ENCODE measurements around the gene TCEAL3.
A peak's percentile ranks its signal among the peaks of the same experiment; 100 is the strongest.
"Not testable (repeated sequence)": the region's sequence is repeated elsewhere in the genome, so short reads cannot be mapped to it uniquely, and the experiment has no call there.

Gene TCEAL3

GRCh38 chrX:103629318-103630170, 21.8 kb downstream of the TCEAL3 start:
- H3K27me3 ChIP-seq (ENCODE audit: control insufficient read depth, insufficient read depth, low read length) = peaks cover 4% of the 10 kb centered on the region
- peak overlapping the region; percentile 94 for H3K27ac ChIP-seq (ENCODE audit: low read depth, low read length)
- H3K4me1 ChIP-seq (ENCODE audit: control insufficient read depth, insufficient read depth, low read length) = peaks cover 4% of the 10 kb centered on the region
- no peaks in the 10 kb centered on the region for H3K36me3 ChIP-seq (ENCODE audit: control insufficient read depth, insufficient read depth, low read length)
- H3K4me3 ChIP-seq (ENCODE audit: low read length) = peak overlapping the region; percentile 79
- H3K9ac ChIP-seq (ENCODE audit: low read length) = peak overlapping the region; percentile 70

- Histone ChIP-seq H3K36me3 (ENCODE audit: control insufficient read depth, insufficient read depth, low read length) (no peaks in the 10 kb centered on the region), H3K4me1 (ENCODE audit: control insufficient read depth, insufficient read depth, low read length) (peaks cover 4% of the 10 kb centered on the region), H3K27me3 (ENCODE audit: control insufficient read depth, insufficient read depth, low read length) (peaks cover 4% of the 10 kb centered on the region), H3K9ac (ENCODE audit: low read length) (peak overlapping the region; percentile 70), H3K27ac (ENCODE audit: low read depth, low read length) (peak overlapping the region; percentile 94), H3K4me3 (ENCODE audit: low read length) (peak overlapping the region; percentile 79)
Observed at GRCh38 chrX:103630171-103630511, 22.4 kb downstream of the TCEAL3 start.

- Histone ChIP-seq H3K4me3 (ENCODE audit: low read length) (no peak overlapping the region), H3K27ac (ENCODE audit: low read depth, low read length) (peak overlapping the region; percentile 57), H3K9ac (ENCODE audit: low read length) (no peak overlapping the region), H3K36me3 (ENCODE audit: control insufficient read depth, insufficient read depth, low read length) (no peaks in the 10 kb centered on the region), H3K4me1 (ENCODE audit: control insufficient read depth, insufficient read depth, low read length) (peaks cover 4% of the 10 kb centered on the region), H3K27me3 (ENCODE audit: control insufficient read depth, insufficient read depth, low read length) (peaks cover 4% of the 10 kb centered on the region)
Observed at GRCh38 chrX:103631145-103631544, 23.4 kb downstream of the TCEAL3 start.

GRCh38 chrX:103635436-103635835, 27.7 kb downstream of the TCEAL3 start:
- no peak overlapping the region for H3K27ac ChIP-seq (ENCODE audit: low read depth, low read length)
- no peak overlapping the region for H3K4me3 ChIP-seq (ENCODE audit: low read length)
- H3K36me3 ChIP-seq (ENCODE audit: control insufficient read depth, insufficient read depth, low read length) = no peaks in the 10 kb centered on the region
- H3K27me3 ChIP-seq (ENCODE audit: control insufficient read depth, insufficient read depth, low read length) = no peaks in the 10 kb centered on the region
- H3K4me1 ChIP-seq (ENCODE audit: control insufficient read depth, insufficient read depth, low read length) = peaks cover under 1% of the 10 kb centered on the region
- H3K9ac ChIP-seq (ENCODE audit: low read length) = no peak overlapping the region

- Histone ChIP-seq H3K36me3 (ENCODE audit: control insufficient read depth, insufficient read depth, low read length) (no peaks in the 10 kb centered on the region), H3K27me3 (ENCODE audit: control insufficient read depth, insufficient read depth, low read length) (no peaks in the 10 kb centered on the region), H3K27ac (ENCODE audit: low read depth, low read length) (no peak overlapping the region), H3K4me3 (ENCODE audit: low read length) (no peak overlapping the region), H3K9ac (ENCODE audit: low read length) (no peak overlapping the region), H3K4me1 (ENCODE audit: control insufficient read depth, insufficient read depth, low read length) (no peaks in the 10 kb centered on the region)
Observed at GRCh38 chrX:103637604-103638338, 30.0 kb downstream of the TCEAL3 start.

GRCh38 chrX:103638479-103639346, 30.9 kb downstream of the TCEAL3 start:
- not testable (repeated sequence) for H3K4me3 ChIP-seq (ENCODE audit: low read length); H3K27me3 ChIP-seq (ENCODE audit: control insufficient read depth, insufficient read depth, low read length); H3K36me3 ChIP-seq (ENCODE audit: control insufficient read depth, insufficient read depth, low read length); H3K9ac ChIP-seq (ENCODE audit: low read length); H3K4me1 ChIP-seq (ENCODE audit: control insufficient read depth, insufficient read depth, low read length); H3K27ac ChIP-seq (ENCODE audit: low read depth, low read length)

GRCh38 chrX:103640401-103641155, 32.8 kb downstream of the TCEAL3 start:
- H3K27me3 ChIP-seq (ENCODE audit: control insufficient read depth, insufficient read depth, low read length) = no peaks in the 10 kb centered on the region
- H3K4me1 ChIP-seq (ENCODE audit: control insufficient read depth, insufficient read depth, low read length) = no peaks in the 10 kb centered on the region
- H3K9ac ChIP-seq (ENCODE audit: low read length) = no peak overlapping the region
- H3K4me3 ChIP-seq (ENCODE audit: low read length) = no peak overlapping the region
- no peaks in the 10 kb centered on the region for H3K36me3 ChIP-seq (ENCODE audit: control insufficient read depth, insufficient read depth, low read length)
- H3K27ac ChIP-seq (ENCODE audit: low read depth, low read length) = no peak overlapping the region

GRCh38 chrX:103644125-103644524, 36.4 kb downstream of the TCEAL3 start:
- Histone ChIP-seq H3K27me3 (ENCODE audit: control insufficient read depth, insufficient read depth, low read length) (no peaks in the 10 kb centered on the region), H3K4me3 (ENCODE audit: low read length) (no peak overlapping the region), H3K4me1 (ENCODE audit: control insufficient read depth, insufficient read depth, low read length) (no peaks in the 10 kb centered on the region)

GRCh38 chrX:103647630-103648029, 39.9 kb downstream of the TCEAL3 start:
- Histone ChIP-seq H3K4me1 (ENCODE audit: control insufficient read depth, insufficient read depth, low read length) (no peaks in the 10 kb centered on the region), H3K27me3 (ENCODE audit: control insufficient read depth, insufficient read depth, low read length) (no peaks in the 10 kb centered on the region), H3K27ac (ENCODE audit: low read depth, low read length) (no peak overlapping the region), H3K9ac (ENCODE audit: low read length) (no peak overlapping the region), H3K4me3 (ENCODE audit: low read length) (no peak overlapping the region), H3K36me3 (ENCODE audit: control insufficient read depth, insufficient read depth, low read length) (no peaks in the 10 kb centered on the region)

More at GRCh38 chrX:103644125-103644524, 36.4 kb downstream of the TCEAL3 start:
- Histone ChIP-seq H3K9ac (ENCODE audit: low read length) (no peak overlapping the region), H3K27ac (ENCODE audit: low read depth, low read length) (no peak overlapping the region), H3K36me3 (ENCODE audit: control insufficient read depth, insufficient read depth, low read length) (no peaks in the 10 kb centered on the region)

GRCh38 chrX:103651151-103651773, 43.5 kb downstream of the TCEAL3 start:
- Histone ChIP-seq H3K9ac (ENCODE audit: low read length) (no peak overlapping the region), H3K27me3 (ENCODE audit: control insufficient read depth, insufficient read depth, low read length) (no peaks in the 10 kb centered on the region), H3K4me1 (ENCODE audit: control insufficient read depth, insufficient read depth, low read length) (no peaks in the 10 kb centered on the region), H3K36me3 (ENCODE audit: control insufficient read depth, insufficient read depth, low read length) (no peaks in the 10 kb centered on the region), H3K4me3 (ENCODE audit: low read length) (no peak overlapping the region), H3K27ac (ENCODE audit: low read depth, low read length) (no peak overlapping the region)

GRCh38 chrX:103655230-103656000, 47.7 kb downstream of the TCEAL3 start:
- not testable (repeated sequence) for H3K4me1 ChIP-seq (ENCODE audit: control insufficient read depth, insufficient read depth, low read length); H3K27ac ChIP-seq (ENCODE audit: low read depth, low read length); H3K9ac ChIP-seq (ENCODE audit: low read length); H3K4me3 ChIP-seq (ENCODE audit: low read length); H3K27me3 ChIP-seq (ENCODE audit: control insufficient read depth, insufficient read depth, low read length); H3K36me3 ChIP-seq (ENCODE audit: control insufficient read depth, insufficient read depth, low read length)
